GM19468 (cell line): Measurements from ENCODE around the gene PELI2.

Source experiments
- ATAC-seq: cut with Tn5 transposase; IDR thresholded peaks from one replicate; pipeline ENCODE4 v1.9.1; 2021; ENCODE audit warnings: mild to moderate bottlenecking, moderate library complexity, moderate number of reproducible peaks; ENCODE audit not compliant: unreplicated experiment; ENCODE audit errors: extremely low read depth

PELI2 gene

GRCh38 chr14:56282179-56282578, 164.0 kb downstream of the PELI2 start:
- ATAC-seq = no peak

GRCh38 chr14:56284641-56285040, 166.4 kb downstream of the PELI2 start:
- ATAC-seq = no peak

GRCh38 chr14:56289155-56289554, 170.9 kb downstream of the PELI2 start:
- ATAC-seq = no peak

GRCh38 chr14:56290195-56290594, 172.0 kb downstream of the PELI2 start:
- ATAC-seq = no peak

- no peak for ATAC-seq
Observed at GRCh38 chr14:56292970-56293369, 174.8 kb downstream of the PELI2 start.

GRCh38 chr14:56293506-56293905, 175.3 kb downstream of the PELI2 start:
- no peak for ATAC-seq

- no peak for ATAC-seq
Observed at GRCh38 chr14:56294128-56294527, 175.9 kb downstream of the PELI2 start.

- no peak for ATAC-seq
Observed at GRCh38 chr14:56295743-56296142, 177.5 kb downstream of the PELI2 start.

- ATAC-seq = no peak
Observed at GRCh38 chr14:56297449-56297848, 179.2 kb downstream of the PELI2 start.

GRCh38 chr14:56299306-56299984, 181.2 kb downstream of the PELI2 start:
- ATAC-seq = no peak

GRCh38 chr14:56300495-56300894, 182.3 kb downstream of the PELI2 start:
- no peak for ATAC-seq

GRCh38 chr14:56304456-56304855, 186.2 kb downstream of the PELI2 start:
- ATAC-seq = no peak

GRCh38 chr14:56309198-56309597, 191.0 kb downstream of the PELI2 start:
- no peak for ATAC-seq

- no peak for ATAC-seq
Observed at GRCh38 chr14:56310643-56311042, 192.4 kb downstream of the PELI2 start.

GRCh38 chr14:56313789-56314188, 195.6 kb downstream of the PELI2 start:
- no peak for ATAC-seq

- no peak for ATAC-seq
Observed at GRCh38 chr14:56318393-56319115, 200.3 kb downstream of the PELI2 start.

- no peak for ATAC-seq
Observed at GRCh38 chr14:56321861-56322260, 203.7 kb downstream of the PELI2 start.

GRCh38 chr14:56322531-56322930, 204.3 kb downstream of the PELI2 start:
- no peak for ATAC-seq

GRCh38 chr14:56324454-56324853, 206.2 kb downstream of the PELI2 start:
- no peak for ATAC-seq

- ATAC-seq = no peak
Observed at GRCh38 chr14:56324856-56325699, 206.9 kb downstream of the PELI2 start.

- ATAC-seq = no peak
Observed at GRCh38 chr14:56328021-56328420, 209.8 kb downstream of the PELI2 start.
